WTC11 (cell line): ENCODE results near the gene HLCS. TPM values are rescaled to one million over a fixed set of nuclear protein-coding genes. Genes with fewer than 3 reads are reported as not detected.

Experiments
- ATAC-seq: fragments of 200-7000 bp; cut with Tn5 transposase; 2 replicates; pipeline ENCODE4 v1.10.0; 2021; ENCODE audit warnings: mild to moderate bottlenecking, moderate library complexity
- CTCF ChIA-PET: fragments of 300-600 bp; sonication (Branson Sonifier 250); formaldehyde crosslinking; loops from one replicate; lab custom pipeline; 2021; ENCODE audit warnings: antibody characterized with exemption; lab: Charles Lee
- POLR2A ChIA-PET: fragments of 350-600 bp; sonication (Branson Sonifier 250); formaldehyde crosslinking; loops from one replicate; lab custom pipeline; 2021; ENCODE audit warnings: antibody characterized with exemption; lab: Charles Lee
- DNase-seq: peaks from one replicate; pipeline ENCODE4 v3.0.0; 2021; ENCODE audit warnings: low spot score
- H3K27ac Mint-ChIP-seq: 2 replicates; pipeline ENCODE4 v1.8.0; 2021; ENCODE audit warnings: mixed read lengths
- H3K27me3 Mint-ChIP-seq: 2 replicates; pipeline ENCODE4 v1.8.0; 2021; ENCODE audit warnings: low read depth, mild to moderate bottlenecking, moderate library complexity, mixed read lengths
- H3K36me3 Mint-ChIP-seq: 2 replicates; pipeline ENCODE4 v1.8.0; 2021; ENCODE audit warnings: mixed read lengths
- H3K4me1 Mint-ChIP-seq: 2 replicates; pipeline ENCODE4 v1.8.0; 2022; ENCODE audit warnings: mixed read lengths
- H3K4me3 Mint-ChIP-seq: 2 replicates; pipeline ENCODE4 v1.8.0; 2021; ENCODE audit warnings: mild to moderate bottlenecking, moderate library complexity, mixed read lengths
- H3K9me3 Mint-ChIP-seq: 2 replicates; pipeline ENCODE4 v1.8.0; 2021; ENCODE audit warnings: mixed read lengths
- CBFB ChIP-seq: sonication (generic); formaldehyde crosslinking; IDR thresholded peaks from 2 replicates; pipeline ENCODE4 v1.8.1; 2022; ENCODE audit warnings: mild to moderate bottlenecking, low read depth, missing genetic modification reagents
- E2F4 ChIP-seq: sonication (generic); formaldehyde crosslinking; IDR thresholded peaks from 2 replicates; pipeline ENCODE4 v1.8.1; 2022; ENCODE audit warnings: low read depth, mild to moderate bottlenecking, moderate library complexity, missing genetic modification reagents, borderline replicate concordance
- FOXP1 ChIP-seq: sonication (generic); formaldehyde crosslinking; IDR thresholded peaks from 2 replicates; pipeline ENCODE4 v1.8.0; 2022; ENCODE audit warnings: missing genetic modification reagents, mild to moderate bottlenecking, moderate library complexity, borderline replicate concordance
- HMGXB4 ChIP-seq: sonication (generic); formaldehyde crosslinking; IDR thresholded peaks from 2 replicates; pipeline ENCODE4 v1.8.1; 2023; ENCODE audit warnings: mild to moderate bottlenecking, moderate library complexity, missing genetic modification reagents
- JUN ChIP-seq: sonication (generic); formaldehyde crosslinking; IDR thresholded peaks from 2 replicates; pipeline ENCODE4 v1.8.0; 2023; ENCODE audit warnings: mild to moderate bottlenecking, missing genetic modification reagents
- TCF7 ChIP-seq: sonication (generic); formaldehyde crosslinking; IDR thresholded peaks from 2 replicates; pipeline ENCODE4 v1.8.0; 2022; ENCODE audit warnings: mild to moderate bottlenecking, low read depth, missing genetic modification reagents, moderate library complexity
- TP53 ChIP-seq: sonication (generic); formaldehyde crosslinking; IDR thresholded peaks from 2 replicates; pipeline ENCODE4 v1.8.1; 2023; ENCODE audit warnings: mild to moderate bottlenecking, missing genetic modification reagents
- USF1 ChIP-seq: sonication (generic); formaldehyde crosslinking; IDR thresholded peaks from 2 replicates; pipeline ENCODE4 v1.8.0; 2022; ENCODE audit warnings: mild to moderate bottlenecking, missing genetic modification reagents
- ZBTB21 ChIP-seq: sonication (generic); formaldehyde crosslinking; IDR thresholded peaks from 2 replicates; pipeline ENCODE4 v1.8.1; 2023; ENCODE audit warnings: mild to moderate bottlenecking, missing genetic modification reagents, borderline replicate concordance
- ZNF263 ChIP-seq: sonication (generic); formaldehyde crosslinking; IDR thresholded peaks from 2 replicates; pipeline ENCODE4 v1.8.1; 2022; ENCODE audit warnings: low read depth, mild to moderate bottlenecking, moderate library complexity, missing genetic modification reagents
- ZNF532 ChIP-seq: fragments of 250-450 bp; sonication (Bioruptor Pico); IDR thresholded peaks from 2 replicates; pipeline ENCODE4 v1.9.0; 2021; ENCODE audit warnings: mild to moderate bottlenecking, borderline replicate concordance
- total RNA-seq: library from RNA; stranded (reverse); gene quantifications from 3 replicates; pipeline ENCODE4 v1.2.3, GENCODE V29; 2021
- TF ChIP-seq, protein P1 (sequence below): sonication (generic); formaldehyde crosslinking; IDR thresholded peaks from 2 replicates; pipeline ENCODE4 v1.8.1; 2022; ENCODE audit warnings: low read depth, missing genetic modification reagents, borderline replicate concordance
- TF ChIP-seq, protein P2 (sequence below): sonication (generic); formaldehyde crosslinking; IDR thresholded peaks from 2 replicates; pipeline ENCODE4 v1.8.0; 2023; ENCODE audit warnings: mild to moderate bottlenecking, missing genetic modification reagents
- TF ChIP-seq, protein P3 (sequence below): sonication (generic); formaldehyde crosslinking; conservative IDR thresholded peaks from 2 replicates; pipeline ENCODE4 v1.8.1; 2022; ENCODE audit warnings: mild to moderate bottlenecking, missing genetic modification reagents

Gene HLCS
- total RNA-seq, 1 experiment from 2014 or later = 9.3 TPM

- TF ChIP-seq ZNF263 (CRISPR knock-in tag) (no peak), CBFB (CRISPR knock-in tag) (no peak), ZNF532 (CRISPR knock-in tag) (no peak), HMGXB4 (CRISPR knock-in tag) (no peak)
- TF ChIP-seq, protein P1, sequence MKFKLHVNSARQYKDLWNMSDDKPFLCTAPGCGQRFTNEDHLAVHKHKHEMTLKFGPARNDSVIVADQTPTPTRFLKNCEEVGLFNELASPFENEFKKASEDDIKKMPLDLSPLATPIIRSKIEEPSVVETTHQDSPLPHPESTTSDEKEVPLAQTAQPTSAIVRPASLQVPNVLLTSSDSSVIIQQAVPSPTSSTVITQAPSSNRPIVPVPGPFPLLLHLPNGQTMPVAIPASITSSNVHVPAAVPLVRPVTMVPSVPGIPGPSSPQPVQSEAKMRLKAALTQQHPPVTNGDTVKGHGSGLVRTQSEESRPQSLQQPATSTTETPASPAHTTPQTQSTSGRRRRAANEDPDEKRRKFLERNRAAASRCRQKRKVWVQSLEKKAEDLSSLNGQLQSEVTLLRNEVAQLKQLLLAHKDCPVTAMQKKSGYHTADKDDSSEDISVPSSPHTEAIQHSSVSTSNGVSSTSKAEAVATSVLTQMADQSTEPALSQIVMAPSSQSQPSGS = no peak
- TF ChIP-seq, protein P2, sequence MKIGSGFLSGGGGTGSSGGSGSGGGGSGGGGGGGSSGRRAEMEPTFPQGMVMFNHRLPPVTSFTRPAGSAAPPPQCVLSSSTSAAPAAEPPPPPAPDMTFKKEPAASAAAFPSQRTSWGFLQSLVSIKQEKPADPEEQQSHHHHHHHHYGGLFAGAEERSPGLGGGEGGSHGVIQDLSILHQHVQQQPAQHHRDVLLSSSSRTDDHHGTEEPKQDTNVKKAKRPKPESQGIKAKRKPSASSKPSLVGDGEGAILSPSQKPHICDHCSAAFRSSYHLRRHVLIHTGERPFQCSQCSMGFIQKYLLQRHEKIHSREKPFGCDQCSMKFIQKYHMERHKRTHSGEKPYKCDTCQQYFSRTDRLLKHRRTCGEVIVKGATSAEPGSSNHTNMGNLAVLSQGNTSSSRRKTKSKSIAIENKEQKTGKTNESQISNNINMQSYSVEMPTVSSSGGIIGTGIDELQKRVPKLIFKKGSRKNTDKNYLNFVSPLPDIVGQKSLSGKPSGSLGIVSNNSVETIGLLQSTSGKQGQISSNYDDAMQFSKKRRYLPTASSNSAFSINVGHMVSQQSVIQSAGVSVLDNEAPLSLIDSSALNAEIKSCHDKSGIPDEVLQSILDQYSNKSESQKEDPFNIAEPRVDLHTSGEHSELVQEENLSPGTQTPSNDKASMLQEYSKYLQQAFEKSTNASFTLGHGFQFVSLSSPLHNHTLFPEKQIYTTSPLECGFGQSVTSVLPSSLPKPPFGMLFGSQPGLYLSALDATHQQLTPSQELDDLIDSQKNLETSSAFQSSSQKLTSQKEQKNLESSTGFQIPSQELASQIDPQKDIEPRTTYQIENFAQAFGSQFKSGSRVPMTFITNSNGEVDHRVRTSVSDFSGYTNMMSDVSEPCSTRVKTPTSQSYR (CRISPR knock-in tag) = no peak
Observed at GRCh38 chr21:36753556-36753955, 212.9 kb downstream of the HLCS start (continued).

- ChIA-PET CTCF (no interaction called here), POLR2A (no interaction called here)
- no peak for ATAC-seq
Observed at GRCh38 chr21:36751383-36751782, 215.1 kb downstream of the HLCS start.

GRCh38 chr21:36750576-36750959, 215.9 kb downstream of the HLCS start:
- TF ChIP-seq ZNF263 (CRISPR knock-in tag) (no peak), E2F4 (CRISPR knock-in tag) (no peak), JUN (no peak), HMGXB4 (CRISPR knock-in tag) (no peak), ZBTB21 (no peak), FOXP1 (CRISPR knock-in tag) (no peak), USF1 (no peak)
- TF ChIP-seq, protein P2 (CRISPR knock-in tag) = no peak
- Mint-ChIP-seq H3K27ac (peak overlapping the region; percentile 99), H3K9me3 (no peaks in the 10 kb centered on the region), H3K4me3 (peak overlapping the region; percentile 40), H3K4me1 (peaks cover 57% of the 10 kb centered on the region), H3K27me3 (peaks cover 35% of the 10 kb centered on the region), H3K36me3 (no peaks in the 10 kb centered on the region)
- no peak for ATAC-seq
- no peak for DNase-seq
- POLR2A ChIA-PET = no interaction called here
- CTCF ChIA-PET = interaction anchor here (1.3 to 1.6 kb wide), 3 partner anchors 23 to 167 kb away, joined by 6 to 8 read pairs (median 6); no protein-coding TSS in a partner anchor

More at GRCh38 chr21:36751383-36751782, 215.1 kb downstream of the HLCS start:
- Mint-ChIP-seq H3K27ac (peak overlapping the region; percentile 78), H3K9me3 (no peaks in the 10 kb centered on the region), H3K4me1 (peaks cover 57% of the 10 kb centered on the region), H3K36me3 (no peaks in the 10 kb centered on the region), H3K4me3 (no peak overlapping the region), H3K27me3 (peaks cover 30% of the 10 kb centered on the region)
- DNase-seq = no peak
- TF ChIP-seq TP53 (CRISPR knock-in tag) = peak; percentile 49; the same call in 1 of the 2 replicates
- no peak for TF ChIP-seq TCF7 (CRISPR knock-in tag)
- TF ChIP-seq, protein P3, sequence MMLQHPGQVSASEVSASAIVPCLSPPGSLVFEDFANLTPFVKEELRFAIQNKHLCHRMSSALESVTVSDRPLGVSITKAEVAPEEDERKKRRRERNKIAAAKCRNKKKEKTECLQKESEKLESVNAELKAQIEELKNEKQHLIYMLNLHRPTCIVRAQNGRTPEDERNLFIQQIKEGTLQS (CRISPR knock-in tag) = no peak
- TF ChIP-seq, all 79 proteins: peak for 1
